ENCODE data around the gene LDLRAD1. TPM values are rescaled to one million over a fixed set of nuclear protein-coding genes. Genes with fewer than 3 reads are reported as not detected.

LDLRAD1 gene
- total RNA-seq, 1 experiment from 2014 or later, result not detected

DNA sequence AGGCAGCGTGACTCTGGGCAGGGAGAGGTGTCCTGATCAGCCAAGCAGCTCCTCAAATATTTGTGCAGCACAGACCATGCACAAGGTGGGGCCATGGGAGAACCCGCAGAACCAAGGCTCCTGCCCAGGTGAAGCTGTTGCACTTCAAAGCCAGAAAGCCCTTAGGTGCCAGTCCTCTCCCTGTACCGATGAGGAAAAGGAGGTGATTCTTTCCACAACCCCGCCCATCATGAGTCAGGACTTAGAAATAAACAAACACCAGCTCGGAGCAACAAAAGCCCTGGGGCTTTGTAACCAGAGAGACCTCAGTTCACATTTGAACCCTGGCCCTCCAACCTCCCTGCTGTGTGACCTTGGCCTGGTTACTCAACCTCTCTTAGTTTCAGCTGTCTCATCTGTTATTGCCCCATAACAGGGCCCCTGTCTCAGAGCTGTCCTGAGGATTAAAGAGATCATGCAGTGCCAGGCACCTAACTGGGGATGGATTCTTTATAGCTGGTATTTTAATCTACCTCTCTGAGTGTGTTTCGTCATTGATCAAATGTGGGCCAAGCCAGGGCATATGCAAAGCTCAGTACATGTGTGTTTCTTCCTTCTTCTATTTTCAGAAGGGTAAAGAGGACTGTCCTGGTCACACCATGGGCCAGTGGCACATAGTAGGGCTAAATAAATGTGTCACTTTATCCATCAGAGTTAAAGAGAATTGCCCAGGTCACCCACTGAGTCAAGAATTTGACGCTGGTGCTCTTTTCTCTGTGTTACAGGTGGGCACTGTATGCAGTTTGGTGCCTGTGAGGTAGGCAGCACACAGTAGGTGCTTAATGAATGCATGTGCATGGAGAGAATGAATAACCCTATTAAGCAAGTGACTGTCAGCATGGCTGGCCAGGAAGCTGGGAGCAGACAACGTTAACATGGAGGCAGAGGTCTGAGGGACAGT, 1.4 kb downstream of the LDLRAD1 start:
- DNase-seq (ENCODE audit: low read depth, low spot score) (peak; percentile 53), ATAC-seq (peak; percentile 70)
- CTCF ChIA-PET, result interaction anchor here (0.6 kb wide), 1 partner anchor 472 kb away, joined by 7 read pairs; no protein-coding TSS in a partner anchor
- POLR2A ChIA-PET, result interaction anchor here (0.5 to 0.7 kb wide), 2 partner anchors 12 to 46 kb away, joined by 3 to 7 read pairs; no protein-coding TSS in a partner anchor
- TF ChIP-seq, protein P1, sequence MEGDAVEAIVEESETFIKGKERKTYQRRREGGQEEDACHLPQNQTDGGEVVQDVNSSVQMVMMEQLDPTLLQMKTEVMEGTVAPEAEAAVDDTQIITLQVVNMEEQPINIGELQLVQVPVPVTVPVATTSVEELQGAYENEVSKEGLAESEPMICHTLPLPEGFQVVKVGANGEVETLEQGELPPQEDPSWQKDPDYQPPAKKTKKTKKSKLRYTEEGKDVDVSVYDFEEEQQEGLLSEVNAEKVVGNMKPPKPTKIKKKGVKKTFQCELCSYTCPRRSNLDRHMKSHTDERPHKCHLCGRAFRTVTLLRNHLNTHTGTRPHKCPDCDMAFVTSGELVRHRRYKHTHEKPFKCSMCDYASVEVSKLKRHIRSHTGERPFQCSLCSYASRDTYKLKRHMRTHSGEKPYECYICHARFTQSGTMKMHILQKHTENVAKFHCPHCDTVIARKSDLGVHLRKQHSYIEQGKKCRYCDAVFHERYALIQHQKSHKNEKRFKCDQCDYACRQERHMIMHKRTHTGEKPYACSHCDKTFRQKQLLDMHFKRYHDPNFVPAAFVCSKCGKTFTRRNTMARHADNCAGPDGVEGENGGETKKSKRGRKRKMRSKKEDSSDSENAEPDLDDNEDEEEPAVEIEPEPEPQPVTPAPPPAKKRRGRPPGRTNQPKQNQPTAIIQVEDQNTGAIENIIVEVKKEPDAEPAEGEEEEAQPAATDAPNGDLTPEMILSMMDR (IDR thresholded peaks at IDR 0.05), result no peak
- TF ChIP-seq TCF7L2 (IDR thresholded peaks at IDR 0.05; ENCODE audit: low read depth, low read length) (peak; percentile 58), POLR2AphosphoS5 (IDR thresholded peaks at IDR 0.05; ENCODE audit: low read depth, low read length) (no peak), SIN3A (IDR thresholded peaks at IDR 0.05; ENCODE audit: borderline replicate concordance, insufficient read depth, low read depth, low read length) (no peak)
- TF ChIP-seq, protein P2, sequence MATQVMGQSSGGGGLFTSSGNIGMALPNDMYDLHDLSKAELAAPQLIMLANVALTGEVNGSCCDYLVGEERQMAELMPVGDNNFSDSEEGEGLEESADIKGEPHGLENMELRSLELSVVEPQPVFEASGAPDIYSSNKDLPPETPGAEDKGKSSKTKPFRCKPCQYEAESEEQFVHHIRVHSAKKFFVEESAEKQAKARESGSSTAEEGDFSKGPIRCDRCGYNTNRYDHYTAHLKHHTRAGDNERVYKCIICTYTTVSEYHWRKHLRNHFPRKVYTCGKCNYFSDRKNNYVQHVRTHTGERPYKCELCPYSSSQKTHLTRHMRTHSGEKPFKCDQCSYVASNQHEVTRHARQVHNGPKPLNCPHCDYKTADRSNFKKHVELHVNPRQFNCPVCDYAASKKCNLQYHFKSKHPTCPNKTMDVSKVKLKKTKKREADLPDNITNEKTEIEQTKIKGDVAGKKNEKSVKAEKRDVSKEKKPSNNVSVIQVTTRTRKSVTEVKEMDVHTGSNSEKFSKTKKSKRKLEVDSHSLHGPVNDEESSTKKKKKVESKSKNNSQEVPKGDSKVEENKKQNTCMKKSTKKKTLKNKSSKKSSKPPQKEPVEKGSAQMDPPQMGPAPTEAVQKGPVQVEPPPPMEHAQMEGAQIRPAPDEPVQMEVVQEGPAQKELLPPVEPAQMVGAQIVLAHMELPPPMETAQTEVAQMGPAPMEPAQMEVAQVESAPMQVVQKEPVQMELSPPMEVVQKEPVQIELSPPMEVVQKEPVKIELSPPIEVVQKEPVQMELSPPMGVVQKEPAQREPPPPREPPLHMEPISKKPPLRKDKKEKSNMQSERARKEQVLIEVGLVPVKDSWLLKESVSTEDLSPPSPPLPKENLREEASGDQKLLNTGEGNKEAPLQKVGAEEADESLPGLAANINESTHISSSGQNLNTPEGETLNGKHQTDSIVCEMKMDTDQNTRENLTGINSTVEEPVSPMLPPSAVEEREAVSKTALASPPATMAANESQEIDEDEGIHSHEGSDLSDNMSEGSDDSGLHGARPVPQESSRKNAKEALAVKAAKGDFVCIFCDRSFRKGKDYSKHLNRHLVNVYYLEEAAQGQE (IDR thresholded peaks at IDR 0.05; ENCODE audit: insufficient read depth in 1 of 2, low read depth in 2 of 2, low read length in 1 of 2), result no peak
- no peak overlapping the region for H3K4me3 ChIP-seq (ENCODE audit: low read depth in 2 of 2, low read length in 2 of 2)
- intact Hi-C loops (cut with micrococcal nuclease; ENCODE audit: unreplicated experiment), result no loop called here
- in situ Hi-C loops (cut with HindIII; ENCODE audit: low pct_unique_long_range_greater_than_20kb, low sequenced_read_pairs), result no loop called here
- H3K9me3 ChIP-seq (ENCODE audit: control insufficient read depth, insufficient read depth, low read depth, low read length), result no peaks in the 10 kb centered on the region
- H3K27ac ChIP-seq (ENCODE audit: low read length), result no peak overlapping the region
- H3K27me3 ChIP-seq (ENCODE audit: control insufficient read depth, insufficient read depth, low read length), result no peaks in the 10 kb centered on the region
- H3K36me3 ChIP-seq (ENCODE audit: control insufficient read depth, insufficient read depth, low read length), result no peaks in the 10 kb centered on the region
- H3K4me1 ChIP-seq (ENCODE audit: control insufficient read depth, insufficient read depth, low read length), result peaks cover 7% of the 10 kb centered on the region; the same call in 1 of the 2 replicates
- no TSS peak for BruUV-seq (replicated peaks)

DNA sequence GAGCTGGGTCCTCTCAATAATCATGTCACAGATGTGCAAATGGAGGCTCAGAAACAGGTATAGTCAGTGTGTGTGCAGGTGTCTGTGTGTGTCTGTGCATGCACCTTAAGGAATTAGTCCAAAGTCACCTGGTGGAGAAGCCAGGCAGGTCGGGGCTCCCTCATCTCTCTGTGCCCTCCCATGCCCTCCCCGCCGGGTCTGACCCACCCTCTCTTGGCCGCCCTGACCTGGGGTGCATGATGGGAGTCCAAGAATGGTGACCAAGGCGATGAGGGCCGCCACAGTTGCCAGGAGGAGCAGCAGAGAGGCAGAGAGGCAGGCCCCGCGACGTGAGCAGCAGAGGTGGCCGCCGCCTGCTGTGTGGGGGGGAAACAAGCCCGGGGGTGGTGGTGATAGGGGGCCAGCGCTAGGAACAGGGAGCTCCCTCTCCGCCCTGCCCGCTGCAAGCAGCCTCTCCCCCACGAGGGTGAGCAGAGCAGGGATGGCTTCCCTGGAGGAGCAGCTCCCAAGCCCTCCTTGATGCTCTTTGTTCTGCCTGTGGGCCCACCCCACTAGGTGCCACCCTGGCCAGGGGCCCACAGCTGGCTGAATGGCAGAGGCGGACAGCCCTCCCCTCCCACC, 3.9 kb downstream of the LDLRAD1 start:
- no peaks in the 10 kb centered on the region for H3K9me3 ChIP-seq (ENCODE audit: control insufficient read depth, insufficient read depth, low read depth, low read length)
- BruUV-seq (replicated peaks), result no TSS peak
- H3K27me3 ChIP-seq (ENCODE audit: control insufficient read depth, insufficient read depth, low read length), result no peaks in the 10 kb centered on the region
- no peak overlapping the region for H3K27ac ChIP-seq (ENCODE audit: low read length)
- no peak for DNase-seq (ENCODE audit: low read depth, low spot score)
- CTCF ChIA-PET, result interaction anchor here (1.1 kb wide), 1 partner anchor 15 kb away, joined by 5 read pairs; no protein-coding TSS in a partner anchor
- in situ Hi-C loops (cut with HindIII; ENCODE audit: low pct_unique_long_range_greater_than_20kb, low sequenced_read_pairs) (no loop called here), intact Hi-C loops (cut with micrococcal nuclease; ENCODE audit: unreplicated experiment) (no loop called here)
- H3K36me3 ChIP-seq (ENCODE audit: control insufficient read depth, insufficient read depth, low read length), result no peaks in the 10 kb centered on the region
- TF ChIP-seq TCF7L2 (IDR thresholded peaks at IDR 0.05; ENCODE audit: low read depth, low read length) (no peak), POLR2AphosphoS5 (IDR thresholded peaks at IDR 0.05; ENCODE audit: low read depth, low read length) (no peak), SIN3A (IDR thresholded peaks at IDR 0.05; ENCODE audit: borderline replicate concordance, insufficient read depth, low read depth, low read length) (no peak)
- TF ChIP-seq, protein P1 (IDR thresholded peaks at IDR 0.05), result no peak
- TF ChIP-seq, protein P2 (IDR thresholded peaks at IDR 0.05; ENCODE audit: insufficient read depth in 1 of 2, low read depth in 2 of 2, low read length in 1 of 2), result no peak
- no peak for ATAC-seq
- POLR2A ChIA-PET, result no interaction called here
- peaks cover 7% of the 10 kb centered on the region; the same call in 1 of the 2 replicates for H3K4me1 ChIP-seq (ENCODE audit: control insufficient read depth, insufficient read depth, low read length)
- no peak overlapping the region for H3K4me3 ChIP-seq (ENCODE audit: low read depth in 2 of 2, low read length in 2 of 2)

Data from Panc1 (cell line).